Measurements from ENCODE around the gene KASH5. TPM values are rescaled to one million over a fixed set of nuclear protein-coding genes. Genes with fewer than 3 reads are reported as not detected.
A peak's percentile ranks its signal among the peaks of the same experiment; 100 is the strongest.

Gene KASH5
- total and polyA plus RNA-seq, 2 of the 8 experiments (the other 6 are each of a cell fraction or from before 2014, with no cell fraction given), result 0.05 to 0.19 TPM

- H2BK5ac ChIP-seq (ENCODE audit: low read depth, low read length), result peak overlapping the region; percentile 78; the same call in 1 of the 2 replicates
- DNase-seq (ENCODE audit: low read depth in 1 of 2, low spot score in 2 of 2) (peak in 1 of 2 experiments; percentile 87), FAIRE-seq (no peak)
- H3K18ac ChIP-seq (ENCODE audit: extremely low read depth, low read length), result peak overlapping the region; percentile 87
- peak overlapping the region; percentile 73 for H3K56ac ChIP-seq (replicated peaks; ENCODE audit: insufficient read length, low read depth, low read length)
- 3% methylated on average over 39 of the region's 45 CpGs; no CpG with 5 or more reads in 1 of the 2 experiments for WGBS, 2 experiments (ENCODE audit: extremely low coverage in 1 of 2, insufficient coverage in 1 of 2, insufficient read length in 1 of 2, insufficient replicate concordance in 2 of 2, low coverage in 1 of 2, low lambda C conversion rate in 2 of 2, missing lambda C conversion rate in 1 of 2)
- peak overlapping the region; percentile 87 for H3K4ac ChIP-seq (replicated peaks; ENCODE audit: insufficient read length, low read depth, low read length)
- no peaks in the 10 kb centered on the region for H4K20me1 ChIP-seq (replicated peaks in 1 of 2; ENCODE audit: control insufficient read depth in 1 of 2, insufficient read depth in 2 of 2, low read length in 2 of 2)
- H3K4me1 ChIP-seq (replicated peaks in 1 of 4; ENCODE audit: control insufficient read depth in 3 of 4, insufficient read depth in 4 of 4, low read length in 3 of 4), result peaks cover 4 to 39% (median 22%) of the 10 kb centered on the region in 4 experiments
- peaks cover 25% of the 10 kb centered on the region for H3K23me2 ChIP-seq (ENCODE audit: low read depth, low read length)
- peak overlapping the region; percentile 78 for H4K5ac ChIP-seq (ENCODE audit: insufficient read length, low read depth, low read length)
- POLR2A ChIA-PET (ENCODE audit: partially characterized antibody), result interaction anchor here (0.8 to 5.0 kb wide), 8 partner anchors 8 to 65 kb away, joined by 3 to 21 read pairs (median 4); partner anchors contain the start of gene TEAD2
- H2AK5ac ChIP-seq (ENCODE audit: low read depth, low read length), result 0 out of 2 replicates have a peak overlapping the region, but pooled peaks have one; percentile 53
- H3K79me2 ChIP-seq (ENCODE audit: control insufficient read depth in 1 of 2, insufficient read depth in 2 of 2, low read length in 2 of 2), result no peaks in the 10 kb centered on the region
- peak overlapping the region; percentile 60; the same call in 1 of the 2 replicates for H2BK12ac ChIP-seq (ENCODE audit: low read depth, low read length)
- peak overlapping the region; percentile 92 to 97 for H3K4me2 ChIP-seq (ENCODE audit: insufficient read depth in 1 of 2, low read depth in 2 of 2, low read length in 2 of 2)
- H4K91ac ChIP-seq (replicated peaks; ENCODE audit: insufficient read length, low read length), result peak overlapping the region; percentile 92
- peak overlapping the region; percentile 89 for H4K8ac ChIP-seq (ENCODE audit: extremely low read depth, insufficient read depth, low read length)
- H3K9ac ChIP-seq (replicated peaks in 1 of 4; ENCODE audit: extremely low read depth in 1 of 4, low read depth in 3 of 4, low read length in 3 of 4), result peak overlapping the region in 3 of 4 experiments; percentile 41 to 59 (median 54); a peak in 4 of 7 replicates
- H3K14ac ChIP-seq (ENCODE audit: insufficient read length), result no peak overlapping the region
- H2BK20ac ChIP-seq (ENCODE audit: low read length), result no peak overlapping the region
- peaks cover 0 to 2% of the 10 kb centered on the region in 2 experiments; a peak in 1 of 4 replicates for H3K9me3 ChIP-seq (ENCODE audit: insufficient read depth in 2 of 2, low read depth in 1 of 2, low read length in 1 of 2)
- H3K4me3 ChIP-seq (ENCODE audit: extremely low read depth in 1 of 4, insufficient read depth in 2 of 4, low read depth in 3 of 4, low read length in 4 of 4), result peak overlapping the region; percentile 49 to 71 (median 54)
- H2BK15ac ChIP-seq (ENCODE audit: low read length), result peak overlapping the region; percentile 95; the same call in 1 of the 2 replicates
- no peaks in the 10 kb centered on the region for H3K36me3 ChIP-seq (ENCODE audit: control insufficient read depth in 2 of 4, insufficient read depth in 4 of 4, low read length in 3 of 4)
- no peak overlapping the region for H2BK120ac ChIP-seq (replicated peaks; ENCODE audit: low read depth, low read length)
- H2AFZ ChIP-seq (ENCODE audit: low read length), result peak overlapping the region; percentile 67
- no peaks in the 10 kb centered on the region for H3K79me1 ChIP-seq (ENCODE audit: low read depth, low read length)
- CTCF ChIA-PET (ENCODE audit: partially characterized antibody), result interaction anchor here (0.8 to 5.2 kb wide), 7 partner anchors 8 to 127 kb away, joined by 4 to 49 read pairs (median 5); partner anchors contain the start of gene SLC17A7
- no peak overlapping the region for H3K23ac ChIP-seq (ENCODE audit: insufficient read length)
- peak overlapping the region; percentile 26; the same call in 1 of the 2 replicates for H3K27ac ChIP-seq (ENCODE audit: low read depth, low read length)
- peaks cover 11 to 55% (median 51%) of the 10 kb centered on the region in 4 experiments for H3K27me3 ChIP-seq (replicated peaks in 1 of 4; ENCODE audit: control insufficient read depth in 3 of 4, extremely low read depth in 1 of 4, insufficient read depth in 3 of 4, low read length in 3 of 4)
- TF ChIP-seq PHF8 (conservative IDR thresholded peaks at IDR 0.05; ENCODE audit: low read depth, low read length), result 0 out of 2 replicates have a peak, but pooled peaks have one; percentile 25
- TF ChIP-seq SIX5 (IDR thresholded peaks at IDR 0.05; ENCODE audit: low read depth, low read length), result no peak
- TF ChIP-seq ASH2L (IDR thresholded peaks at IDR 0.05; ENCODE audit: low read length), result peak; percentile 42
- TF ChIP-seq E2F6 (IDR thresholded peaks at IDR 0.05), result peak; percentile 82
- TF ChIP-seq HDAC2 (IDR thresholded peaks at IDR 0.05; ENCODE audit: borderline replicate concordance in 1 of 2, low read depth in 2 of 2, low read length in 2 of 2), result no peak
- TF ChIP-seq RAD21 (IDR thresholded peaks at IDR 0.05 in 1 of 2, conservative IDR thresholded peaks at IDR 0.05 in 1 of 2; ENCODE audit: low read depth in 2 of 2, low read length in 2 of 2), result no peak
- TF ChIP-seq KDM1A (IDR thresholded peaks at IDR 0.05; ENCODE audit: borderline replicate concordance, low read length), result no peak
- TF ChIP-seq RNF2 (IDR thresholded peaks at IDR 0.05; ENCODE audit: borderline replicate concordance, low read depth, low read length, missing control alignments, poor library complexity, severe bottlenecking), result no peak
- TF ChIP-seq KDM4A (IDR thresholded peaks at IDR 0.05; ENCODE audit: low read depth, low read length, severe bottlenecking), result peak; percentile 22
Observed at GRCh38 chr19:49427855-49428546, 40.0 kb downstream of the KASH5 start.
